ENCODE measurements around the gene TEX2. TPM values are rescaled to one million over a fixed set of nuclear protein-coding genes. Genes with fewer than 3 reads are reported as not detected.

Gene TEX2
- total and polyA plus RNA-seq, 9 of the 15 experiments (the other 6 are each of a cell fraction or from before 2014, with no cell fraction given), result 4.1 to 27.6 (median 19.3) TPM

- WGBS (ENCODE audit: insufficient coverage, low coverage, missing lambda C conversion rate), result 20% methylated on average over 2 of the region's 2 CpGs
- no peak for ATAC-seq
These were observed 124.6 kb downstream of the TEX2 start for GRCh38 chr17:64138441-64138840.

More at GRCh38 chr17:64138441-64138840, 124.6 kb downstream of the TEX2 start:
- Histone ChIP-seq H4K20me1 (replicated peaks; ENCODE audit: control insufficient read depth, insufficient read depth, low read length) (no peaks in the 10 kb centered on the region), H3K4me2 (ENCODE audit: insufficient read depth, low read length) (no peak overlapping the region), H3K27ac (ENCODE audit: extremely low read depth, low read depth, low read length) (no peak overlapping the region), H3K9me1 (ENCODE audit: control insufficient read depth, insufficient read depth, low read length) (no peaks in the 10 kb centered on the region), H3K27me3 (ENCODE audit: control insufficient read depth in 2 of 2, insufficient read depth in 2 of 2, low read length in 2 of 2) (no peaks in the 10 kb centered on the region), H3K4me3 (no peak overlapping the region), H3K9me3 (replicated peaks; ENCODE audit: control insufficient read depth, insufficient read depth, low read depth, low read length) (no peaks in the 10 kb centered on the region), H3K79me2 (ENCODE audit: control insufficient read depth, insufficient read depth, low read length) (no peaks in the 10 kb centered on the region), H3K9ac (ENCODE audit: insufficient read depth in 1 of 2, low read depth in 2 of 2, low read length in 2 of 2) (no peak overlapping the region), H3K36me3 (ENCODE audit: control insufficient read depth, insufficient read depth, low read length) (no peaks in the 10 kb centered on the region), H2AFZ (ENCODE audit: low read depth, low read length) (no peak overlapping the region), H3K4me1 (replicated peaks in 1 of 2; ENCODE audit: control insufficient read depth in 2 of 2, insufficient read depth in 2 of 2, low read length in 2 of 2) (peaks cover 3 to 4% of the 10 kb centered on the region in 2 experiments; a peak in 2 of 5 replicates)
- in situ Hi-C loops (cut with MboI) (loop anchor here (10.0 kb wide), 1 partner anchor 104 kb away; no protein-coding TSS in a partner anchor), intact Hi-C loops (cut with micrococcal nuclease) (no loop called here)
- TF ChIP-seq, protein P1, sequence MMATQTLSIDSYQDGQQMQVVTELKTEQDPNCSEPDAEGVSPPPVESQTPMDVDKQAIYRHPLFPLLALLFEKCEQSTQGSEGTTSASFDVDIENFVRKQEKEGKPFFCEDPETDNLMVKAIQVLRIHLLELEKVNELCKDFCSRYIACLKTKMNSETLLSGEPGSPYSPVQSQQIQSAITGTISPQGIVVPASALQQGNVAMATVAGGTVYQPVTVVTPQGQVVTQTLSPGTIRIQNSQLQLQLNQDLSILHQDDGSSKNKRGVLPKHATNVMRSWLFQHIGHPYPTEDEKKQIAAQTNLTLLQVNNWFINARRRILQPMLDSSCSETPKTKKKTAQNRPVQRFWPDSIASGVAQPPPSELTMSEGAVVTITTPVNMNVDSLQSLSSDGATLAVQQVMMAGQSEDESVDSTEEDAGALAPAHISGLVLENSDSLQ (IDR thresholded peaks at IDR 0.05), result 0 out of 2 replicates have a peak, but pooled peaks have one; percentile 12
- TF ChIP-seq DIDO1 (tag; IDR thresholded peaks at IDR 0.05; ENCODE audit: low read depth) (no peak), KAT7 (CRISPR knock-in tag; IDR thresholded peaks at IDR 0.05; ENCODE audit: borderline replicate concordance) (no peak), ZNF408 (CRISPR knock-in tag; IDR thresholded peaks at IDR 0.05; ENCODE audit: low read depth) (no peak)
- TF ChIP-seq, protein P2, sequence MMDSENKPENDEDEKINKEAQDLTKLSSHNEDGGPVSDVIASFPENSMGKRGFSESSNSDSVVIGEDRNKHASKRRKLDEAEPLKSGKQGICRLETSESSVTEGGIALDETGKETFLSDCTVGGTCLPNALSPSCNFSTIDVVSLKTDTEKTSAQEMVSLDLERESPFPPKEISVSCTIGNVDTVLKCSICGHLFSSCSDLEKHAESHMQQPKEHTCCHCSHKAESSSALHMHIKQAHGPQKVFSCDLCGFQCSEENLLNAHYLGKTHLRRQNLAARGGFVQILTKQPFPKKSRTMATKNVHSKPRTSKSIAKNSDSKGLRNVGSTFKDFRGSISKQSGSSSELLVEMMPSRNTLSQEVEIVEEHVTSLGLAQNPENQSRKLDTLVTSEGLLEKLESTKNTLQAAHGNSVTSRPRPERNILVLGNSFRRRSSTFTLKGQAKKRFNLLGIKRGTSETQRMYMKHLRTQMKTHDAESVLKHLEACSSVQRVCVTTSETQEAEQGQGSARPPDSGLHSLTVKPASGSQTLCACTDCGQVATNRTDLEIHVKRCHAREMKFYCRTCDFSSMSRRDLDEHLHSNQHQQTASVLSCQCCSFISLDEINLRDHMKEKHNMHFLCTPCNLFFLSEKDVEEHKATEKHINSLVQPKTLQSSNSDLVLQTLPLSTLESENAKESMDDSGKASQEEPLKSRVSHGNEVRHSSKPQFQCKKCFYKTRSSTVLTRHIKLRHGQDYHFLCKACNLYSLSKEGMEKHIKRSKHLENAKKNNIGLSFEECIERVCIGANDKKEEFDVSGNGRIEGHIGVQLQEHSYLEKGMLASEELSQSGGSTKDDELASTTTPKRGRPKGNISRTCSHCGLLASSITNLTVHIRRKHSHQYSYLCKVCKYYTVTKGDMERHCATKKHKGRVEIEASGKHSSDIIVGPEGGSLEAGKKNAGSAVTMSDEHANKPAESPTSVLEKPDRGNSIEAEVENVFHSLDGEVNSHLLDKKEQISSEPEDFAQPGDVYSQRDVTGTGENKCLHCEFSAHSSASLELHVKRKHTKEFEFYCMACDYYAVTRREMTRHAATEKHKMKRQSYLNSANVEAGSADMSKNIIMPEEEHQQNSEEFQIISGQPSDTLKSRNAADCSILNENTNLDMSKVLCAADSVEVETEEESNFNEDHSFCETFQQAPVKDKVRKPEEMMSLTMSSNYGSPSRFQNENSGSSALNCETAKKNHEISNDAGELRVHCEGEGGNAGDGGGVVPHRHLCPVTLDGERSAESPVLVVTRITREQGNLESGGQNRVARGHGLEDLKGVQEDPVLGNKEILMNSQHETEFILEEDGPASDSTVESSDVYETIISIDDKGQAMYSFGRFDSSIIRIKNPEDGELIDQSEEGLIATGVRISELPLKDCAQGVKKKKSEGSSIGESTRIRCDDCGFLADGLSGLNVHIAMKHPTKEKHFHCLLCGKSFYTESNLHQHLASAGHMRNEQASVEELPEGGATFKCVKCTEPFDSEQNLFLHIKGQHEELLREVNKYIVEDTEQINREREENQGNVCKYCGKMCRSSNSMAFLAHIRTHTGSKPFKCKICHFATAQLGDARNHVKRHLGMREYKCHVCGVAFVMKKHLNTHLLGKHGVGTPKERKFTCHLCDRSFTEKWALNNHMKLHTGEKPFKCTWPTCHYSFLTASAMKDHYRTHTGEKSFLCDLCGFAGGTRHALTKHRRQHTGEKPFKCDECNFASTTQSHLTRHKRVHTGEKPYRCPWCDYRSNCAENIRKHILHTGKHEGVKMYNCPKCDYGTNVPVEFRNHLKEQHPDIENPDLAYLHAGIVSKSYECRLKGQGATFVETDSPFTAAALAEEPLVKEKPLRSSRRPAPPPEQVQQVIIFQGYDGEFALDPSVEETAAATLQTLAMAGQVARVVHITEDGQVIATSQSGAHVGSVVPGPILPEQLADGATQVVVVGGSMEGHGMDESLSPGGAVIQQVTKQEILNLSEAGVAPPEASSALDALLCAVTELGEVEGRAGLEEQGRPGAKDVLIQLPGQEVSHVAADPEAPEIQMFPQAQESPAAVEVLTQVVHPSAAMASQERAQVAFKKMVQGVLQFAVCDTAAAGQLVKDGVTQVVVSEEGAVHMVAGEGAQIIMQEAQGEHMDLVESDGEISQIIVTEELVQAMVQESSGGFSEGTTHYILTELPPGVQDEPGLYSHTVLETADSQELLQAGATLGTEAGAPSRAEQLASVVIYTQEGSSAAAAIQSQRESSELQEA (IDR thresholded peaks at IDR 0.05; ENCODE audit: low read depth), result no peak
- TF ChIP-seq, protein P3, sequence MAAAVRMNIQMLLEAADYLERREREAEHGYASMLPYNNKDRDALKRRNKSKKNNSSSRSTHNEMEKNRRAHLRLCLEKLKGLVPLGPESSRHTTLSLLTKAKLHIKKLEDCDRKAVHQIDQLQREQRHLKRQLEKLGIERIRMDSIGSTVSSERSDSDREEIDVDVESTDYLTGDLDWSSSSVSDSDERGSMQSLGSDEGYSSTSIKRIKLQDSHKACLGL (CRISPR knock-in tag; IDR thresholded peaks at IDR 0.05; ENCODE audit: borderline replicate concordance, poor library complexity, severe bottlenecking), result no peak
- no peak for FAIRE-seq
- no peak for DNase-seq (ENCODE audit: extremely low read depth in 1 of 4, low spot score in 3 of 4)
- ChIA-PET CTCF (ENCODE audit: low intra/inter-chr PET ratio) (no interaction called here), POLR2A (no interaction called here)
- no TSS peak for BruUV-seq (replicated peaks)
